ENCODE measurements around the gene SLC34A1. TPM values are rescaled to one million over a fixed set of nuclear protein-coding genes. Genes with fewer than 3 reads are reported as not detected.

Gene SLC34A1
- total RNA-seq, 1 donor from 2014 or later, result not detected

DNA sequence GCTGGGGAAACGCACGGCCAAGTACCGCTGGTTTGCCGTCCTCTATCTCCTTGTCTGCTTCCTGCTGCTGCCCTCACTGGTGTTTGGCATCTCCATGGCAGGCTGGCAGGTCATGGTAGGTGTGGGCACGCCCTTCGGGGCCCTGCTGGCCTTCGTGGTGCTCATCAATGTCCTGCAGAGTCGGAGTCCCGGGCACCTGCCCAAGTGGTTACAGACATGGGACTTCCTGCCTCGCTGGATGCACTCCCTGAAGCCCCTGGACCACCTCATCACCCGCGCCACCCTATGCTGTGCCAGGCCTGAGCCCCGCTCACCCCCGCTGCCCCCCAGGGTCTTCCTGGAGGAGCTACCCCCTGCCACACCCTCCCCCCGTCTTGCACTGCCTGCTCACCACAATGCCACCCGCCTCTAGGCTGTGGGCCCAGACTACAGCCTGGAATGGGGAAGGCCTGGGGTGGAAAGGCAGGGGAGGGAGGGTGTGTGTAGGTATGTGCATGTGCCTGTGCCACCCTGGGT lies 13.7 kb downstream of the SLC34A1 start:
- Mint-ChIP-seq H3K4me1 (ENCODE audit: low read depth) (peaks cover 7% of the 10 kb centered on the region), H3K27me3 (ENCODE audit: low read depth) (peaks cover 6% of the 10 kb centered on the region), H3K27ac (ENCODE audit: unreplicated experiment) (no peak overlapping the region), H3K9me3 (ENCODE audit: low read depth) (no peaks in the 10 kb centered on the region), H3K36me3 (ENCODE audit: low read depth) (no peaks in the 10 kb centered on the region), H3K4me3 (ENCODE audit: unreplicated experiment) (no peak overlapping the region)
- no peak for DNase-seq (ENCODE audit: low spot score)
- TF ChIP-seq, protein P1, sequence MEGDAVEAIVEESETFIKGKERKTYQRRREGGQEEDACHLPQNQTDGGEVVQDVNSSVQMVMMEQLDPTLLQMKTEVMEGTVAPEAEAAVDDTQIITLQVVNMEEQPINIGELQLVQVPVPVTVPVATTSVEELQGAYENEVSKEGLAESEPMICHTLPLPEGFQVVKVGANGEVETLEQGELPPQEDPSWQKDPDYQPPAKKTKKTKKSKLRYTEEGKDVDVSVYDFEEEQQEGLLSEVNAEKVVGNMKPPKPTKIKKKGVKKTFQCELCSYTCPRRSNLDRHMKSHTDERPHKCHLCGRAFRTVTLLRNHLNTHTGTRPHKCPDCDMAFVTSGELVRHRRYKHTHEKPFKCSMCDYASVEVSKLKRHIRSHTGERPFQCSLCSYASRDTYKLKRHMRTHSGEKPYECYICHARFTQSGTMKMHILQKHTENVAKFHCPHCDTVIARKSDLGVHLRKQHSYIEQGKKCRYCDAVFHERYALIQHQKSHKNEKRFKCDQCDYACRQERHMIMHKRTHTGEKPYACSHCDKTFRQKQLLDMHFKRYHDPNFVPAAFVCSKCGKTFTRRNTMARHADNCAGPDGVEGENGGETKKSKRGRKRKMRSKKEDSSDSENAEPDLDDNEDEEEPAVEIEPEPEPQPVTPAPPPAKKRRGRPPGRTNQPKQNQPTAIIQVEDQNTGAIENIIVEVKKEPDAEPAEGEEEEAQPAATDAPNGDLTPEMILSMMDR (IDR thresholded peaks at IDR 0.05), result no peak

DNA sequence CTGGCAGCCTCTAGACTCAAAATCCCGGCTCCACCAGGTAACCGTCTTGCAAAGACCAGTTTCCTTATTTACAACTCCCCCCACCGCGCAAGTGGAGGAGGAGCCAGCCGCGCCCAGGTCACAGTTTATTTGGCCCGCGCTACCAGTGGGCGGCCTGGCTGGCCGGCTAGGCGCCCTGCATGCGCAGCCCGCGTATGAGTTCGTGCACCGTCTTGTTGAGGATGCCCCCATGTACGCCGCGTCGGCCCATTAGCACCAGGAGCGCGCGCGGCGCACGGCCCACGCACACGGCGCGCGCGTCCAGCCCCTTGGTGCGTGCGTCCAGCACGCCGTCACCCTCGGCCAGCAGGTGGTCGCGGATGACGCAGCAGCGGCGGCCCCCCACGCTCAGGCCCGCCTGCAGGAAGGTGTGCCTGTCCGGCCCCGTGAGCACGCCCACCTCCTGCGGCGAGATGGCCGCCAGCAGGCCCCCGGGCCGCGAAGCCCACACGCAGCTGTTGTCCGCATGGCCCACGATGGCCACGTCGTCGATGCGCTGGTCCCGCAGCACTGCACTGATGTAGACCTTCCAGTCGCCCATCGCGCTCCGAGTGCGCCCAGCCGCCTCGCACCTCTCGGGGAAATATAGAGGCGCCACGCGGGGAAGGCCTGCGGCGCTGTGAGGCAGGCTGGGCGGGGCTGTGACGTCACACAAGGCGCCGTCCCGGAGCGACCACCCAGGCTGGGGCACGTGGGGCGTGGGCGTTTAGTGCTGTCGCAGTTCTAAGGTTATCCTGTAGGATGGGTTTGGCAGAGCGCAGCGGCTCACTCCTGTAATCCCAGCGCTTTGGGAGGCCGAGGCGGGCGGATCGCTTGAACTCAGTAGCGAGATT lies 16.0 kb downstream of the SLC34A1 start, which contains the start of gene PFN3:
Gene PFN3, minus strand, starts transcription at position 665 of the 872 bp plus-strand sequence. Its CDS starts 85 bp downstream, at position 580.
- H3K9me3 Mint-ChIP-seq (ENCODE audit: low read depth), result no peaks in the 10 kb centered on the region
- H3K36me3 Mint-ChIP-seq (ENCODE audit: low read depth), result no peaks in the 10 kb centered on the region
- H3K27ac Mint-ChIP-seq (ENCODE audit: unreplicated experiment), result no peak within 1 kb of the TSS
- H3K27me3 Mint-ChIP-seq (ENCODE audit: low read depth), result peaks cover 6% of the 10 kb centered on the region
- no peak for DNase-seq (ENCODE audit: low spot score)
- no peak within 1 kb of the TSS for H3K4me3 Mint-ChIP-seq (ENCODE audit: unreplicated experiment)
- peaks cover 14% of the 10 kb centered on the region for H3K4me1 Mint-ChIP-seq (ENCODE audit: low read depth)
- TF ChIP-seq, protein P1 (IDR thresholded peaks at IDR 0.05), result no peak

DNA sequence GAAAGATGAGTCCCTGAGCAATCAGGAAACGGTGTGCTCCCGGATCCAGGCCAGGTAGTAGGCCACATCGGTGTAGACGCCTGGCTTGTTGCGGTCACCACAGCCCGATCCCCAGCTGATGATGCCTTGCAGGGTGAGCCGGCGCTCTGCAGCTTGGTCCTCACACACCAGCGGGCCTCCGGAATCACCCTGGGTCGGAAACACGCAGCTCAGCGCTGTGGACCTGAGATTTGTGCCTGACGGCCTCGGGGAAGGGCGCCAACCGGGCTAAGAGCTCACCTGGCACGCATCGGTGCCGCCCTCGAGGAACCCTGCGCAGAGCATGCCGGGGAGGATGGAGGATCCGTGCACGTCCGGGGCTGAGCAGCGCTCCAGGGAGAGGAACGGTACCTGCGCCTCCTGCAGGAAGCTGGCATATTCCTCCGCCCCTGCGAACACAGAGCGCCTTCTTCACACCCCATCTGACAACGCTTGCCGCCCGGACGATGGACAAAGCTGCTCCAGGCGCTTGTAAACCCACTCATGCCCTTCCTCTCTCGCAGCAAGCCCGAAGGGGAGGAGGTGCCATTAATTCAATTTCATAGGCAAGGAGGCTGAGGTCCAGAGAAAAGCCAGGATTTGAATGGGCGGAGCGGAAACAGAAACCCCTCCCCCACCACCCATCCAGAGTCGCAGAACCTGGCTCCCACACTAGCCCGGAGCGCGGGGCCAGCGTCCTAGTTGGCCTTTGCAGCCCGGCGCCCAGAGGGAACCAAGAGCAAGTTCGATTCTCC lies 18.2 kb downstream of the SLC34A1 start:
- TF ChIP-seq, protein P1 (IDR thresholded peaks at IDR 0.05), result peak; percentile 77
- Mint-ChIP-seq H3K4me3 (ENCODE audit: unreplicated experiment) (peak overlapping the region; percentile 66), H3K4me1 (ENCODE audit: low read depth) (peaks cover 14% of the 10 kb centered on the region), H3K36me3 (ENCODE audit: low read depth) (no peaks in the 10 kb centered on the region), H3K27ac (ENCODE audit: unreplicated experiment) (peak overlapping the region; percentile 12), H3K27me3 (ENCODE audit: low read depth) (peaks cover 6% of the 10 kb centered on the region), H3K9me3 (ENCODE audit: low read depth) (no peaks in the 10 kb centered on the region)
- DNase-seq (ENCODE audit: low spot score), result no peak

DNA sequence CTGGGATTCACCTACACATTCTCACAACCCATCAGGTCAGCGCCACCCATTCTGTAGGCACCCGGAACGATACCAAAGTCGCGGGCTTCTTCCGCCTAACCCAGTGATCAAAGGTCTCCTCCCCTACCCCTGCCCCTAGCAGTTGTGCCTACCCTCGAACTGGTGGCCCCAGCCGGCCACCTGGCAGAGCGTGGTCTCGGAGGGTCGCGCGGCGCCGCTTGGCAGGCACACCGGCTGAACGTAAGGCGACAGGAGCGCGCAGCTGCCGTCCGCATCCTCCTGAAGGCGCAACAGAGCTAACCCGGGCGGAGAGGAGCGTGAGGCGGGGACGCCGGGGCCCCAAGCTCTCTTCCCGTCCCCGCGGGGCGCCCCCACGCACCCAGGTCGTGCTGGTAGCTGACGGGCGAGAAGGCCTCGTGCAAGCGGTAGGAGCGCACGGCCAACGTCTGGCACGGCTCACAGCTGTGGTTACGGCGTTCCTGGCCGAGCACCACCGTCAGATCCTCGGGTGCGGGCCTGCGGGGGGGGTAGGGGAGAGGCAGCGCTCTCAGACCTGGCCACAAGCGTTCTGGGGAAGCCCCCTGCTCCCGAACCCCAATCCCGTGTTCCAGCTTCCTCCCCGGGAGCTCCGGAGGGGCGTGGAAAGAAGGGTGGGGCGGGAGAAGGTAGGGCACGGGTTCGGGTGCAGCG lies 19.0 kb downstream of the SLC34A1 start:
- DNase-seq (ENCODE audit: low spot score), result no peak
- Mint-ChIP-seq H3K9me3 (ENCODE audit: low read depth) (no peaks in the 10 kb centered on the region), H3K27ac (ENCODE audit: unreplicated experiment) (peak overlapping the region; percentile 12), H3K4me1 (ENCODE audit: low read depth) (peaks cover 14% of the 10 kb centered on the region), H3K27me3 (ENCODE audit: low read depth) (peaks cover 4% of the 10 kb centered on the region), H3K36me3 (ENCODE audit: low read depth) (no peaks in the 10 kb centered on the region), H3K4me3 (ENCODE audit: unreplicated experiment) (peak overlapping the region; percentile 66)
- TF ChIP-seq, protein P1 (IDR thresholded peaks at IDR 0.05), result no peak

Measured in chondrocyte (in vitro differentiated cells).